Measurements from ENCODE around the gene NEK5. TPM values are rescaled to one million over a fixed set of nuclear protein-coding genes. Genes with fewer than 3 reads are reported as not detected.
A peak's percentile ranks its signal among the peaks of the same experiment; 100 is the strongest.
"Not testable (repeated sequence)": the region's sequence is repeated elsewhere in the genome, so short reads cannot be mapped to it uniquely, and the experiment has no call there.

The NEK5 gene, protein sequence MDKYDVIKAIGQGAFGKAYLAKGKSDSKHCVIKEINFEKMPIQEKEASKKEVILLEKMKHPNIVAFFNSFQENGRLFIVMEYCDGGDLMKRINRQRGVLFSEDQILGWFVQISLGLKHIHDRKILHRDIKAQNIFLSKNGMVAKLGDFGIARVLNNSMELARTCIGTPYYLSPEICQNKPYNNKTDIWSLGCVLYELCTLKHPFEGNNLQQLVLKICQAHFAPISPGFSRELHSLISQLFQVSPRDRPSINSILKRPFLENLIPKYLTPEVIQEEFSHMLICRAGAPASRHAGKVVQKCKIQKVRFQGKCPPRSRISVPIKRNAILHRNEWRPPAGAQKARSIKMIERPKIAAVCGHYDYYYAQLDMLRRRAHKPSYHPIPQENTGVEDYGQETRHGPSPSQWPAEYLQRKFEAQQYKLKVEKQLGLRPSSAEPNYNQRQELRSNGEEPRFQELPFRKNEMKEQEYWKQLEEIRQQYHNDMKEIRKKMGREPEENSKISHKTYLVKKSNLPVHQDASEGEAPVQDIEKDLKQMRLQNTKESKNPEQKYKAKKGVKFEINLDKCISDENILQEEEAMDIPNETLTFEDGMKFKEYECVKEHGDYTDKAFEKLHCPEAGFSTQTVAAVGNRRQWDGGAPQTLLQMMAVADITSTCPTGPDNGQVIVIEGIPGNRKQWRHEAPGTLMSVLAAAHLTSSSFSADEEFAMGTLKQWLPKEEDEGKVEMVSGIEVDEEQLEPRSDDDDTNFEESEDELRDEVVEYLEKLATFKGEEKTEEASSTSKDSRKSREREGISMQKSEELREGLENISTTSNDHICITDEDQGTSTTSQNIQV
- not detected for total RNA-seq
- long read RNA-seq, partial matches to known transcripts, result 0 of 8 reads
- long read RNA-seq, other reads (novel, unspliced or antisense), result 8 of 8 reads

DNA sequence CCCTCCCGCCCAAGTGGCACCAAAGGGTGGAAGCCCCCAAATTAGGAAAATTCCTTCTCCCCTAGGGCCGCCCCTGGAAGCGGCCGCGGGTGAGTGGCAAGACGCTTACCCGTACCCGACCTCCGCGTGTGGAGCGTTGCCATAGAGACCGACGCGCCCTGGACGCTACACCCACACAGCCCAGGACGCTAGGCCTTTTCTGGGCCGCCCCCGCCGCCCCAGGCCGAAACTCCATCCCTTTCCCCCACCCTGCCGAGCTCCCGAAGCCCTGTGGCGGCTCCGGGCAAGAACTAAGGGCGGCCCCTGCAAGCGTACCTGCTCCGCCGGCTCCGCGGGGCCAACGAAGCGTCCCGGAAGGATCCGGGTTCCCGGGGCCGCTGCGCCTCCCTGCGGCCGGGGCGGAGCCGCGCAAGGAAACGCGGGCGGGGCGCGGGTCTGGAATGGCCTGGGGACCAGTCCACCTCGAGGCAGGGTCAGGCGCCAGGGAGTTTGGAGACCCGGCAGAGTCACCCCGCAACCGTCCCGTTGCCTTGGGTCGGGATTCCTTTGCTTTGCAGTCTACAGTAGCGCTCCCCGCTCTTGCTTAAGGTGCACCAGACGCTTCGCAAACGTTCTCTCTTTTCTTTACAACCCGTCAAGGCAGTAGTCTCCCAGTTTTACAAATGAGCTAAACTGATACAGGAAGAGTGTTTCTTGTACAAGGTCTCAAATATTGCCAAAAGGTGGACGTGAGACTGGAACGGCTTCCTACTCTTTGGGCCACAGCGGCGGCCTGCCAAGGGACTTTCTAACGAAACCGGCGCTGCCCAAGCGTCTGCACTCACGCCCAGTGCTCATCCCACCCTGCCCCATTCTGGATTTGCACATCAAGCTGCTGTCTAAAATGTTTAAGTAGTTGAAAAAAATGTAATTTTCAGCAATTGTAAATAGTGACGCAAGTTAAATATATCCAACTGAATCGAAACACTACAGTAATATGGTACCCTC is at the start of gene NEK5:
Gene NEK5 (minus strand): TSS at position 360 of the 987 bp plus-strand sequence. CDS start 1,591 bp downstream, outside the sequence.
- DNase-seq (ENCODE audit: low spot score), result peak; percentile 92

- DNase-seq (ENCODE audit: low spot score), result no peak
Observed at GRCh38 chr13:52177276-52177675, 48.4 kb upstream of the NEK5 start.

- DNase-seq (ENCODE audit: low spot score), result not testable (repeated sequence)
Observed at GRCh38 chr13:52173970-52174369, 45.1 kb upstream of the NEK5 start.

DNA sequence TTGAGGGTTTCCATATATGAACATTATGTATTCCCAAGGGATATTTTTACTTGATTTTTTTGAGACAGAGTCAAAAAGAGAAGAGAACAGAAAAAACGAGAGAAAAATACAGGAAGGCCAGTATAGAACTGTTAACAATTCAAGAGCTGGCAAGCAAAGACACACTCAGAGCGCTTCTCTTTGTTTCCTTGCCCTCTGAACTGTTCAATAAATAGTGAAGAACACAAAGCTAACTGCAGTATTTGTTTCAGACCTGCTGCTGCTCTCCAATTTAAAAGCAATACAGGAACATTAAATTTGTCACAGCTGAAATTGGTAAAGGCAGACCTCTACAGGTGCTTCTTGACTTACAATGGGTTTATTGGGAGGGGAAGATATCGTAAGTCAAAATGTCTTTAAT is 44.5 kb upstream of the NEK5 start:
- no peak for DNase-seq (ENCODE audit: low spot score)

- not testable (repeated sequence) for DNase-seq (ENCODE audit: low spot score)
Observed at GRCh38 chr13:52171686-52172085, 42.8 kb upstream of the NEK5 start.

GRCh38 chr13:52170828-52171391 is 42.0 kb upstream of the NEK5 start:
- DNase-seq (ENCODE audit: low spot score), result not testable (repeated sequence)

- DNase-seq (ENCODE audit: low spot score), result no peak
Observed at GRCh38 chr13:52169839-52170238, 41.0 kb upstream of the NEK5 start.

DNA sequence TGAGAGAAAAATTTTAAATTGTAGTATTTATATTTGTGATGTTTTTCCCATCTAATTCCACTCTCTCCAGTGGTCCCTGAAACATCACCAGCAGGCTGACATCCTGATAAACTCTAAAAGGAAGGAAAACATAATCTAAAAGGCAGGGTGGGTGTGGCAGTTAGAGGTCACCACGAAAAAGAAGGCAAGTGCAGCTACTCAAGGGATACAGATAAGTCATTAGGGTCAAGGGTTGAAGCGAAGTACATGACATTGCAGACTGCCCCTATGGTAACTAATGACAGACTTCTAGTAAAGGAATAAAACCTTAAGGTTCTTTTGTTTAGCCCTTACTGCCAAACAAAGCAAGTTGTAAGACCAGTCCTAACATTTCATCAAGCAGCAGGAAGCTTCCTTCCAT is 36.5 kb upstream of the NEK5 start:
- no peak for DNase-seq (ENCODE audit: low spot score)

DNA sequence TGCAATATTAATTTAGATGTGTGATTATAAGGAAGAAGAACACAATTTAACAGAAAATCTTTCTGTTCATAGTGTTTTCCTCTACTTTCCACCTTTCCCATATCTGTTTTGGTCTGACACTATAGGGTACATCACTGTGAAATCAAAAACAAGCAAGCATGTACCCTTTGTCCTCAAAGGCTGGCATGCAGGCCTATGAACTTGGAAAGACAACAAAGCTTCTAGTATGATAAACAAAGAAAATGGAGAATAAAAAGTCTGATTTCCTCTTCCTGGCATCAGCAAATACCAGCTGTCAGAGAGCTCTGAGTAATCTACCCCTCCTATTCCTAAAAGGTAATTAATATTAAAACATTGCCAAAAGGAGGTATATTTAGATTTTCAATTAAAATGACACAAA is 36.1 kb upstream of the NEK5 start:
- no peak for DNase-seq (ENCODE audit: low spot score)

DNA sequence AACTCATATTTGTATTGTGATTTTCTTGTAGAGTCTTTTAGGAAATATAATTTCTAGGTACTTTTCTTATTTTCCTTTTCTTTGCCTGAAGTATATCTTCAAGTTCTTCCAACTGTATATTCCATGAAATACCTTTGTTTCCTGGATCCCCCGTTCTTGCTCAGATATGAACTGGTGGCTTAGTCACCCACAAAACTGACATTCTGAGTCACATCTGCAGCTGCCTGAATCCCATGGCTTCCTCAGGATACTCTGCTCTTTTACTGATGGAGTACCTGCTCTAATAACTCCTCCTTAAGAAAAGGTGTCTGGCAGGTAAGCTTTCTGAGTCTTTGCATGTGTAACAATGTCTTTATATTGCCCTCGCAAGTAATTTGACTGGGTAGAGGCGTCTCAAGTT is 35.0 kb upstream of the NEK5 start:
- DNase-seq (ENCODE audit: low spot score), result not testable (repeated sequence)

- no peak for DNase-seq (ENCODE audit: low spot score)
Observed at GRCh38 chr13:52162279-52163101, 33.6 kb upstream of the NEK5 start.

DNA sequence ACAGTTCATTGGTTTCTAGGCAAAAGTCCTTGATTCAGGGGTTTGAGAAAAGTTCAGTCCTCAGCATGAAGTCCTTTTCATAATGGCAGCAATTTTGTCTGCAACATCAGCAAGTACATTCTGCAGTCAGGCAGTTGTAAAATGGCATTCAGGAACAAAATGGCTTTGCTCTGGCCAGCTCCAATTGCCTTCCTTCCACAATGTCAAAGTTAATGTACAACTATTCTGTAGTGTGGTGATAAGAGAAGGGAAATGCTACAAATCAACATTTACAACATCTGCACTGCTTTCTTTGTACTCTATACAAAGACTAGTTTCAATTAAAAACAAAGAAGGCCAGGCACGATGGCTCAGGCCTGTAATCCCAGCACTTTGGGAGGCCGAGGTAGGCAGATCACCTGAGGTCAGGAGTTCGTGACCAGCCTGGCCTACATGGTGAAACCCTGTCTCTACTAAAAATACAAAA is 32.3 kb upstream of the NEK5 start:
- DNase-seq (ENCODE audit: low spot score), result no peak

DNA sequence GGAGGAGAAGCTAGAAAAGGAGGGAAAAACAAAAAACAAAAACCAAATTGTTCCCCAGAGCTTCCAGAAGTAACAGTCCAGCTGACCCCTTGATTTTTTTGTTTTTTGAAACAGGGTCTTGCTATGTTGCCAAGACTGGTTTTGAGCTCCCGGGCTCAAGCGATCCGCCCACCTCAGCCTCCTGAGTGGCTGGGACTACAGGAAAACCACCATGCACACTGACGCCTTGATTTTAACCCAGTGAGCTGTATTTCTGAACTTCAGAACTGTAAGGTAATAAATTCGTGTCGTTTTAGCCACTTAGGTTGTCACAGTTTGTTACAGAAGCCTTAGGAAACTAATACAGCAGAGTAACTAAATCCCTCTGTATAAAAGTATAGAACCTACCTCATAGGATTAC is 31.6 kb upstream of the NEK5 start:
- DNase-seq (ENCODE audit: low spot score), result no peak

DNA sequence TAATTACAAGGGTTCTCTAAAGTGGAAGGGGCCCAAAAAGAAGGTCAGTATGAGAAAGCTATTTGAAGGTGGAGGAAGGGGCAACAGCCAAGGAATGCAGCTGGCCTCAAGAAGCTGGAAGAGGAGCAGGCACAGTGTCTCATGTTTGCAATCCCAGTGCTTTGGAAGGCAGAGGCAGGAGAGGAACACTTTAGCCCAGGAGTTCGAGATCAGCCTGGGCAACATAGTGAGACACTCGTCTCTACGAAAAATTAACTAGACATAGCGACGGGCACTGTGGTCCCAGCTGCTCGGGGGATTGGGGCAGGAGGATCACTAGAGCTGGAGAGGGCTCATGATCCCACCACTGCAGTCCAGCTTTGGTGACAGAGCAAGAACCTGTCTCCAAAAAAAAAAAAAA is 31.2 kb upstream of the NEK5 start:
- no peak for DNase-seq (ENCODE audit: low spot score)

- DNase-seq (ENCODE audit: low spot score), result peak; percentile 93
Observed at GRCh38 chr13:52159159-52159982, 30.5 kb upstream of the NEK5 start, which contains the start of gene NEK3. Gene NEK3 (minus strand): TSS chr13:52159597. CDS start chr13:52156191, 3,406 bp downstream.

DNA sequence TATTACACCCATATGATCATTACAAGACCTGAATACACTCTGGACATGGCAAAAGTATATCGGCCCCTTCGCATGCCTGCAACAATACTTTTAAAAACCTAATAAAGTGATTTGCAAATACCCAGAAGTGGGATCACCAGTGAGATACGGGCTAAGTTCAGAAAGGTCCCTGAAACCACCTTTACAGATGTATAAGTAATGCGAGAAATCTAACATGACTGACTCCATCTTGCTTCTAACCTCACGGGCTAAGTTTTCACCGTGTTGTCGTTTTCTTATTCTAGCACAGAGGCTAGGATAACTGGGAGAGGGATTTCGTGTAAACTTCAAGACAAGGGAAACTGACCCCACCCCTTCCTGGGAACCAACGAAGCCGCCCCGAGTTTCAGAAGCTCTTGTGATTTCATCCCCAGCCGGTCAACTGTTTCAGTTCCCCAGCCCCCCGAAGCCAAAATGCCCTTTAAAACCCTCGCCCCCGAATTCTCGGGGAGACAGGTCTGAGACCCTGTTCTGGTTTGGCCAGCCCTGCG is 29.8 kb upstream of the NEK5 start:
- no peak for DNase-seq (ENCODE audit: low spot score)

DNA sequence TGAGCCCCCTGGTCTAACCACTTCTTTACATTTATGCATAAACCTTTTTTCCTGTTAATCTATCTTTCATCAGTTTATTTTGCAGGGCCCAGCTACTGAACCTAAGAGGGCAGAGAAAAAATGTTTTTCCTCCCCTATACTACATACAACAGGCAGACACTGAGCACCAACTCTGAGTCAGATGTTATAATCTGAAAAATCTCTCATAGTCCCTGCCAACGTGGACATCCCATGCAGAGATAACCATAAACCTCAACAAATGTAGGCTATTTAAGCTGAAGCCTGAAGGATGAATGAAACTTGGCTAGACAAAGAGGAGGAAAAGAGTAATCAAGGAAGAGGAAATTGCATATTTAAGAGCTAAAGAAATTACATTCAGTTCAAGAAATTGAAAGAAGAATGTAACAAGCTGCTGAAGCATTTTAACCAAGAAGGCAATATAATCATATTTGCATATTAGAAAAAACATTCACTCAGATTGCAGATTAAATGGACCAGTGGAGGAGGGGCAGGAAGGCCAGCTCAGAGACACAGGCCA is 27.9 kb upstream of the NEK5 start:
- DNase-seq (ENCODE audit: low spot score), result no peak

DNA sequence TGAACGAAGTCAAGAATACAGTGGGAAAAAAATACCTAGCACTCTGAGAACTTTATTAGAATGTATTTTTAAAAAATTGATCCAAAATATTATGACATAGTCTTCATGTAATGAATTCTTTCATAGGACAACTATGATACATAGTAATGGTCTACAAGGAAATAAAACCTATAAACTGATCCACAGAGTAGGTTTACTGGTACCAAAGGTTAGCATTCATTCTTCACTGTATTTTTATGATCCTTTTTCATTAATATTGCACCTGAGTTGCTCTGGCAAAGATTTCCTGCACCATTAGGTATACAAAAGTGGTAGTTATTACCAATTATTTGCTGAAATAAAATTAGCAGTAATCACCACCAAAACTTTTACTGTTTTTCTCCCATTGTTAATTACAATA is 26.3 kb upstream of the NEK5 start:
- DNase-seq (ENCODE audit: low spot score), result no peak

Measured in mesenteric fat pad (tissue), 1 donor.